ENCODE measurements around the gene S100A10.

S100A10 gene

DNA sequence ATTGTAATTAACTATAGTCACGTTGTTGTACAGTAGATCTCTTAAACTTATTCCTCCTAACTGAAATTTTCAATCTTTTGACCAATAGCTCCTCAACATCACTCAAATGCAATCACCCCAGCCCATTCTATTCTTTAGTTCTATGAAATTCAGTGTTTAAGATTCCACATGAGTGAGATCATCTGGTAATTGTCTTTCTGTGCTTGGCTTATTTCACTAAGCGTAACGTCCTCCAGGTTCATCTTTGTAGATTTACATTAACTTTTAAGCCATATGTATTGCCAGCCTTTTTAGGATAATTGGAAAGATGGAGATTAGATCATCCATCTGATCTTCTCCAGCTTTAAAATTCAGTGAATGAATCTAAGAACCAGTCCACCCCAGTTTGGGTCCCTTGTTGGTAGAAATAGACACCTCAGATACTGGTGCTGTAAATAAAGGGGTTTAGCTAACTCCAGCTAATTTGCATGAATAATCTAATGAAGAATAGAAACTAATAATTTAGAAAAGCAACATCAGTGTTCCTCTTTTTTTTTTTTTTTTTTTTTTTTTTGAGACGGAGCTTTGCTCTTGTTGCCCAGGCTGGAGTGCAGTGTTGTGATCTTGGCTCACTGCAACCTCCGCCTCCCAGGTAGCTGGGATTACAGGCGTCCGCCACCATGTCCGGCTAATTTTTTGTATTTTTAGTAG is 7.0 kb downstream of the S100A10 start:
- no peak overlapping the region for H3K4me3 Mint-ChIP-seq
- no peak overlapping the region for H3K27ac Mint-ChIP-seq
- ATAC-seq = no peak
- peaks cover 50% of the 10 kb centered on the region for H3K36me3 Mint-ChIP-seq (ENCODE audit: low read depth)
- no peak for DNase-seq
- no peaks in the 10 kb centered on the region for H3K9me3 Mint-ChIP-seq
- no peaks in the 10 kb centered on the region for H3K27me3 Mint-ChIP-seq
- H3K4me1 Mint-ChIP-seq = peaks cover 83% of the 10 kb centered on the region

GRCh38 chr1:151985768-151986167 is 7.9 kb downstream of the S100A10 start:
- Mint-ChIP-seq H3K4me3 (no peak overlapping the region), H3K36me3 (ENCODE audit: low read depth) (peaks cover 58% of the 10 kb centered on the region)

GRCh38 chr1:151985270-151985669 is 8.4 kb downstream of the S100A10 start:
- no peaks in the 10 kb centered on the region for H3K27me3 Mint-ChIP-seq
- DNase-seq = no peak
- H3K9me3 Mint-ChIP-seq = no peaks in the 10 kb centered on the region
- H3K4me1 Mint-ChIP-seq = peaks cover 69% of the 10 kb centered on the region
- H3K36me3 Mint-ChIP-seq (ENCODE audit: low read depth) = peaks cover 61% of the 10 kb centered on the region
- peak overlapping the region; percentile 94 for H3K27ac Mint-ChIP-seq
- no peak overlapping the region for H3K4me3 Mint-ChIP-seq
- ATAC-seq = no peak

More at GRCh38 chr1:151985768-151986167, 7.9 kb downstream of the S100A10 start:
- Mint-ChIP-seq H3K27me3 (no peaks in the 10 kb centered on the region), H3K4me1 (peaks cover 74% of the 10 kb centered on the region), H3K27ac (peak overlapping the region; percentile 94), H3K9me3 (no peaks in the 10 kb centered on the region)
- ATAC-seq (no peak), DNase-seq (no peak)

DNA sequence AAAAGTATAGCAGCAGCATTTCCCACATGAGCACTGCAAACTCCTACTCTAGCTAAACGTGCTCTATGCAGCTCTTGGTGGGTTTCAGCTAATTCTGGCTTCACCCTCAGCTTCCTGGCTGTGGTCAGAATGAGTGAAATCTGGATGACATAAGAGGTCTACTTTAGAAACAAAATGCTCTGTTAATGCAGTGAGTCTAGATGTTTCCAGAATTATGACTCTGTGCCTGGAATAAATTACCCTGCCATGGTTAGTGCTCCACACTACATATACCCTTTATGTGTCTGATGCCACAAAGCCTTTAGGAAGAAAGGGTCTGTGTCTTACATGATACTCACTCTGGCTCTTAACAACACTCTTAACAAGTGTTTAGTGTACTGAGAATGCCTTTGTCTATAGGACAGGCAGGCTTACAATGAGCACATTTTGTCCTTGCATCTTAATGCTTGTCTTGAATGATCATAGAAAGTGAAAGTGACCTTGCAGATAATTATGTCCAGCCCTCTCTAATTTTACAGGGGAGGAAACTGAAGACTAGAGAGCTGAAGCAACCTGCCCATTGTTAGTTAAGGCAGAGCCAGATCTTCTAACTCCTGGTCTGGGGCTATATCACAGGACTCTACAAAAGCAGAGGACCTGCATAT is 9.2 kb downstream of the S100A10 start:
- DNase-seq (peak; percentile 30), ATAC-seq (peak; percentile 98)
- peak overlapping the region; percentile 64 for H3K4me3 Mint-ChIP-seq
- H3K27me3 Mint-ChIP-seq = no peaks in the 10 kb centered on the region
- peak overlapping the region; percentile 94 for H3K27ac Mint-ChIP-seq
- peaks cover 65% of the 10 kb centered on the region for H3K36me3 Mint-ChIP-seq (ENCODE audit: low read depth)
- H3K9me3 Mint-ChIP-seq = no peaks in the 10 kb centered on the region
- peaks cover 61% of the 10 kb centered on the region for H3K4me1 Mint-ChIP-seq

DNA sequence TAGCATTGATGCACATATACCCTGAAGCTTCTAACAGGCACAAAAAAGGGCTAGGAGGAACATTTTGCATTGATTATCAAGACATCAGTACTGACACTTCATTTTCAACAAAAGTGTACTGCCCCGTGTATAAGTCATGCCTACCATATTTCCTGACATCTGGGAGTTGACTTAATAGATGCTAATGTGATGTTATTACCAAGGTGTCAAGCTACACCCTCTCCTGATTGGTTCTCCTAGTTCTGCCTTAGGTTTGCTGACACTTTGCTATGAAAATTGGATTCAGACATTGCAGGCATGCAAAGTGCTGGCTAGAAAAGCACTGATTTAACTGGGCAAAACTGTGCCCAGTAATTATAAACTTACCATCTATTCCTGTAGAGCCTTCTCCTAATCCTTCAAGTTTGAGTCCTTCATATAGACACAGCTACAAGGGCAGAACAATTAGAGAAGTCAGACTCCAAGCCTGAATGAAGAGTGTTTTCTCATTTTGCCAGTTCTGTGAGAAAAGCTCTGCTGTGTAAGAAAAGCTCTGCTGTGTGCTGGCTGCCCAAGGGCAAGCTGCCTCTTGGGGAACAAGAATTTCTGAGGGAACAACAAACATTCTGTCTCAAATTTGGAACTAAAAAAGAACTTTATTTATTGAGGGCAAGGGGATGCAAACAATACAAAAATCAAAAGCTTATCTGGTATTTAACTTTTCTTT is 11.2 kb downstream of the S100A10 start:
- Mint-ChIP-seq H3K27ac (no peak overlapping the region), H3K27me3 (no peaks in the 10 kb centered on the region), H3K9me3 (no peaks in the 10 kb centered on the region), H3K4me3 (no peak overlapping the region), H3K4me1 (peaks cover 45% of the 10 kb centered on the region), H3K36me3 (ENCODE audit: low read depth) (peaks cover 63% of the 10 kb centered on the region)
- no peak for ATAC-seq
- no peak for DNase-seq

- Mint-ChIP-seq H3K4me3 (no peak overlapping the region), H3K9me3 (no peaks in the 10 kb centered on the region), H3K27me3 (no peaks in the 10 kb centered on the region), H3K36me3 (ENCODE audit: low read depth) (peaks cover 54% of the 10 kb centered on the region), H3K4me1 (peaks cover 38% of the 10 kb centered on the region), H3K27ac (no peak overlapping the region)
- no peak for ATAC-seq
- no peak for DNase-seq
These were observed 12.5 kb downstream of the S100A10 start for GRCh38 chr1:151981178-151981525.

DNA sequence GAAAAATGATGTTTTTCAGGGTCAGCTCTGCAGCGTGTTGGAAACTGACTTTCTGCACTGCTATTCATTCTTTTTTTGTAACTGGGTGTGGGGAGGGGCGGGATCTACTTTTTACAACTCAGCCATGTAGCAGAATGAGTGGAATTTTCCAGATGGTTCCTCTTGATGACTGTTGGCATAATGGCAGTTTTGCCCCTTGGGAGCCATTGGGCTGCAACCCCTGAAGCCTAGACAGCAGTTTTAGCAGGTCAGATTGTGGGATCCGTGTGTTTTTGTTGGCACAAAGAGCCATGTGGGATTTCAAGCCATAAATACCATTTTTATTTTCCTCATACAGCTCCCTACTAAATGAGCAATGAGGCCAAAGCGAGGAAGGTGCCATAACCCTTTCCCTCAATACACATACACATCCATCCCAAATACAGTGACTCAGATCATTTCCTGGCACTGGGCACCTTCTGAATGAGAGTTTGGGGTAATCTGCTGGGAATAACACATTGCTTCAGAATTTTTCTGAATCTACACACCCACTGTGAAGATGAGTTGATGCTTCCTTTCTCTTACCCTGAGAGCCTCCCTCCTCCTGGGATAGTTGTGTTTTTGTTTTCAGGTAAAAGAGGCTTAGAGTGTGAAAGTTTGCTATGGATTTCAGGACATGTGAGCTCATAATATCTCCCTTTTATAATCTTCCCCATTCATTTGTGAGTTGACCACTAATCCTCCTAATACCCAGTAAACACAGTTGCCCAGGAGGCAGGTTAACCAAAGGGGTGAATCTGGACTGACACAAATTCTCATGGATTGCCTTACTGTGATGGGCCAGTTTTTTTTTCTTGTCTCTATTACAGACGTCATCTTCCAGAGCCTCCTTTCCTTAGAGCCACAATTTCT is 13.1 kb downstream of the S100A10 start:
- H3K4me3 Mint-ChIP-seq = no peak overlapping the region
- no peak overlapping the region for H3K27ac Mint-ChIP-seq
- H3K36me3 Mint-ChIP-seq (ENCODE audit: low read depth) = peaks cover 48% of the 10 kb centered on the region
- H3K9me3 Mint-ChIP-seq = no peaks in the 10 kb centered on the region
- H3K4me1 Mint-ChIP-seq = peaks cover 32% of the 10 kb centered on the region
- DNase-seq = no peak
- H3K27me3 Mint-ChIP-seq = no peaks in the 10 kb centered on the region
- ATAC-seq = no peak

- no peak overlapping the region for H3K27ac Mint-ChIP-seq
- H3K4me3 Mint-ChIP-seq = no peak overlapping the region
- H3K36me3 Mint-ChIP-seq (ENCODE audit: low read depth) = peaks cover 35% of the 10 kb centered on the region
- ATAC-seq (no peak), DNase-seq (no peak)
- no peaks in the 10 kb centered on the region for H3K9me3 Mint-ChIP-seq
- H3K4me1 Mint-ChIP-seq = peaks cover 16% of the 10 kb centered on the region
- H3K27me3 Mint-ChIP-seq = peaks cover 4% of the 10 kb centered on the region
These were observed 14.7 kb downstream of the S100A10 start for GRCh38 chr1:151978922-151979321.

GRCh38 chr1:151977662-151978230 is 15.9 kb downstream of the S100A10 start:
- DNase-seq (no peak), ATAC-seq (no peak)
- peaks cover 5% of the 10 kb centered on the region for H3K27me3 Mint-ChIP-seq
- H3K27ac Mint-ChIP-seq = no peak overlapping the region
- no peaks in the 10 kb centered on the region for H3K9me3 Mint-ChIP-seq
- H3K4me3 Mint-ChIP-seq = no peak overlapping the region
- peaks cover 12% of the 10 kb centered on the region for H3K4me1 Mint-ChIP-seq
- peaks cover 23% of the 10 kb centered on the region for H3K36me3 Mint-ChIP-seq (ENCODE audit: low read depth)

- peaks cover 14% of the 10 kb centered on the region for H3K4me1 Mint-ChIP-seq
- H3K27me3 Mint-ChIP-seq = peaks cover 5% of the 10 kb centered on the region
- no peaks in the 10 kb centered on the region for H3K9me3 Mint-ChIP-seq
- H3K4me3 Mint-ChIP-seq = no peak overlapping the region
- peaks cover 16% of the 10 kb centered on the region for H3K36me3 Mint-ChIP-seq (ENCODE audit: low read depth)
- ATAC-seq (no peak), DNase-seq (no peak)
- H3K27ac Mint-ChIP-seq = no peak overlapping the region
These were observed 16.8 kb downstream of the S100A10 start for GRCh38 chr1:151976858-151977257.

- no peaks in the 10 kb centered on the region for H3K9me3 Mint-ChIP-seq
- peaks cover 5% of the 10 kb centered on the region for H3K27me3 Mint-ChIP-seq
- no peak overlapping the region for H3K4me3 Mint-ChIP-seq
- ATAC-seq (no peak), DNase-seq (no peak)
- peaks cover 9% of the 10 kb centered on the region for H3K36me3 Mint-ChIP-seq (ENCODE audit: low read depth)
- no peak overlapping the region for H3K27ac Mint-ChIP-seq
- peaks cover 14% of the 10 kb centered on the region for H3K4me1 Mint-ChIP-seq
These were observed 17.7 kb downstream of the S100A10 start for GRCh38 chr1:151976015-151976343.

- H3K4me3 Mint-ChIP-seq = no peak overlapping the region
- ATAC-seq (no peak), DNase-seq (no peak)
- H3K9me3 Mint-ChIP-seq = no peaks in the 10 kb centered on the region
- H3K4me1 Mint-ChIP-seq = peaks cover 18% of the 10 kb centered on the region
- H3K27me3 Mint-ChIP-seq = peaks cover 5% of the 10 kb centered on the region
- no peak overlapping the region for H3K27ac Mint-ChIP-seq
- peaks cover 4% of the 10 kb centered on the region for H3K36me3 Mint-ChIP-seq (ENCODE audit: low read depth)
These were observed 18.2 kb downstream of the S100A10 start for GRCh38 chr1:151975311-151976014.

GRCh38 chr1:151972542-151973248 is 21.0 kb downstream of the S100A10 start:
- no peak overlapping the region for H3K4me3 Mint-ChIP-seq

More at GRCh38 chr1:151972542-151973248, 21.0 kb downstream of the S100A10 start:
- peaks cover 6% of the 10 kb centered on the region for H3K27me3 Mint-ChIP-seq
- no peaks in the 10 kb centered on the region for H3K36me3 Mint-ChIP-seq (ENCODE audit: low read depth)
- peaks cover 34% of the 10 kb centered on the region for H3K4me1 Mint-ChIP-seq
- DNase-seq (peak; percentile 23), ATAC-seq (peak; percentile 98)
- no peaks in the 10 kb centered on the region for H3K9me3 Mint-ChIP-seq
- H3K27ac Mint-ChIP-seq = no peak overlapping the region

Measured in activated naive CD8-positive, alpha-beta T cell treated with anti-CD3 and anti-CD28 coated beads, Interleukin-2, amount 50 U/mL, for 24 hours (primary cell).